Germinal center (tissue), 1 donor: ENCODE measurements around the gene GJA10.

Experiments
- DNase-seq: peaks from one replicate; pipeline ENCODE4 v3.0.0; 2012; ENCODE audit warnings: mixed read lengths, low spot score

GJA10 gene

GRCh38 chr6:89917216-89917615, 22.9 kb downstream of the GJA10 start:
- DNase-seq, result no peak

GRCh38 chr6:89917801-89918366, 23.6 kb downstream of the GJA10 start:
- DNase-seq, result no peak

GRCh38 chr6:89921197-89921596, 26.9 kb downstream of the GJA10 start:
- DNase-seq, result no peak

GRCh38 chr6:89921691-89922090, 27.4 kb downstream of the GJA10 start:
- no peak for DNase-seq

- DNase-seq, result no peak
Measured at GRCh38 chr6:89924231-89924630, 30.0 kb downstream of the GJA10 start.

- DNase-seq, result no peak
Measured at GRCh38 chr6:89925826-89926225, 31.6 kb downstream of the GJA10 start.

- no peak for DNase-seq
Measured at GRCh38 chr6:89927264-89927663, 33.0 kb downstream of the GJA10 start.

GRCh38 chr6:89927791-89928550, 33.7 kb downstream of the GJA10 start:
- no peak for DNase-seq

GRCh38 chr6:89928604-89929003, 34.3 kb downstream of the GJA10 start:
- DNase-seq, result no peak

DNA sequence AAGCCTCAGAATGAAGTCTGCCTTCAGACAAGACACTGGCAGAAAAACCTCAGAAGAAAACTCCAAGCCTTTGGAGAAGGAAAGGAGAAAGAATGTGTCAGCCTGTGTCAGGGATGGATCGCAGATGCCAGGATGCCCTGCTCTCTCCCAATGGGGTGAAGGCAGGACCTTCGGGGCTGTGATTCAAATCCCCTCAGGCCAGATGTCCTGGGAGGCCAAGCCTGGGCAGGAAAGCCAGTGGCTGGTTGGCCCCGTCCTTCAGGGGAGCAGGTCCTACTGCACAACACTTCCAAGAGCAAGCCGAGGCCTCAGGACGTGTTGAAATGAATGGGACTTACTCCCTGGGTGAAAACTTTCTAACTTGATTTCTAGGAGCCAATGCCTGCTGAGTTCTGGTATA, 36.5 kb downstream of the GJA10 start:
- no peak for DNase-seq

DNA sequence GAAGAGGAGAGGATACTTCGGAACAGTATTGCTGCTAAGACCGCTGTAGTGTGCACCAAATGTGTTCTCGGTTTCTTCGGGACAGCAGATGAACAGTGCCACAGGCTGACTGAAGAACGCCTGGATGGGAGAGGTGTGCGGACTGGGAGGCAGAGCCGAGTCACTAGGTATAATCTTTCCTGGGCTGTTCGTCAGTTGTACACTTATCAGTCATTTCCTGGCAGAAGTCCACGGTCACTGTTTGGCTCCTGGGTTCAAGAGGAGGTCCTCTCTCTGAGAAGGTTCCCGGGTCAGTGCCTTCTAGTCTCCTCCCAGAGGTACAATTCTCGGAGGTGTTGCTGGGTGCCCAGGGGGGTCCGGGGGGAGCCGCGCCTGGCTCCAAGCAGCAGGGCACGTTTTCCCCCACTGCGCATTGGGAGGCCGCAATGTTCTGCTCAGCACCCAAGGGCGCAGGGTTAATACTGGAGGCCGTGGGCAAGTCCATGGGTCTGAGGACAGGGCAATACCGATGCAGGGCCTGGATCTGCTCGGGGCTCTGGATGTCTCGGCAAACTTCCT, 38.1 kb downstream of the GJA10 start:
- DNase-seq, result no peak

DNA sequence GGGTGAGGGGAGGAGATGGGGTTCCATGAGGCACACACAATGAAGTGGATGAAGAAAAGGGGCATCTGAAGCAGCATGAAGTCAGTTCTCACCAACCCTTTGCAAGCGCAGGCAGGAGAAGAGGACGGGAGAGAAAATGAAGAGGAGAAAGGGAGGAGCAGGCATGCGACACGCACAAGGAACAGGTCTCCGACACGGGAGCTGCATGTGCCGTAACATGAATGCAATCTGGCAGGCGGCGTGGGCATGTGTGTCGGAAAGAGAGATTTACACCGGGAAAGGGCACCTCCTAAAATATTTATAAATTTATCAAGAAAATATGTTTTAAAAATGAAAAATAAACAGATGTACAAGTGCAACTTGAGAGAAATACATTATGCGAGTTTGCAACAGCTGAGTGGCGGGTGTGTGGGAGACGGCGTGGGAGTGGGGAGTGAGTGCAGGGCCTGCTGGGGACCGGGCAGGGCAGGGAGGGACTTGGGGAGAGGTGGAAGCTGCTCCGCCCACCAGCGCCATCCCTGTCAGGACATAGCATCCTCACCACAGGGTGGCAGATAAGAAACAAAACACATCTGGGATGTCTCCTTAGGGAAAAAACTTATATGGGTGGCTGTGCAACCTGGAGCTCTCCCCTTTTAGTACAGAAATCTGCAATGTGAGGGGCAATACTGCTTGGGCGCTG, 40.6 kb downstream of the GJA10 start:
- DNase-seq, result no peak

DNA sequence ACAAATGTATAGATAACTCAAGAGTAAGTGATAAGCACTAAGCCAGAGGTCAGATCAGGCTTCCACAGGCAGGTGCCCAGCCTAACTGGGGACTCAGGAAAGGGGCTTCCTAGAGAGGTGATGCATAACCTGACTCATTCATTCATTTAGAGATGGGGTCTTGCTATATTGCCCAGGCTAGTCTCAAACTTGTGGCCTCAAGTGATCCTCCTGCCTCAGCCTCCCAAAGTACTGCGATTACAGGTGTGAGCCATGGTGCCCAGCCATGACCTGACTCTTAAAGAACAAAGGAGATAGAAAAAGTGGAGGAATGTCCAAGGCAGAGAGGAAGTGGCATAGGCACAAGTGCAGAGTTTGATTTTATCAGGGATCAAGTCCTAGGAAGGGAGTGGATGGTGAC, 41.9 kb downstream of the GJA10 start:
- no peak for DNase-seq

GRCh38 chr6:89938014-89938413, 43.7 kb downstream of the GJA10 start:
- no peak for DNase-seq

GRCh38 chr6:89939144-89939543, 44.9 kb downstream of the GJA10 start:
- no peak for DNase-seq

- DNase-seq, result peak; percentile 52
Measured at GRCh38 chr6:89940225-89941027, 46.2 kb downstream of the GJA10 start.

DNA sequence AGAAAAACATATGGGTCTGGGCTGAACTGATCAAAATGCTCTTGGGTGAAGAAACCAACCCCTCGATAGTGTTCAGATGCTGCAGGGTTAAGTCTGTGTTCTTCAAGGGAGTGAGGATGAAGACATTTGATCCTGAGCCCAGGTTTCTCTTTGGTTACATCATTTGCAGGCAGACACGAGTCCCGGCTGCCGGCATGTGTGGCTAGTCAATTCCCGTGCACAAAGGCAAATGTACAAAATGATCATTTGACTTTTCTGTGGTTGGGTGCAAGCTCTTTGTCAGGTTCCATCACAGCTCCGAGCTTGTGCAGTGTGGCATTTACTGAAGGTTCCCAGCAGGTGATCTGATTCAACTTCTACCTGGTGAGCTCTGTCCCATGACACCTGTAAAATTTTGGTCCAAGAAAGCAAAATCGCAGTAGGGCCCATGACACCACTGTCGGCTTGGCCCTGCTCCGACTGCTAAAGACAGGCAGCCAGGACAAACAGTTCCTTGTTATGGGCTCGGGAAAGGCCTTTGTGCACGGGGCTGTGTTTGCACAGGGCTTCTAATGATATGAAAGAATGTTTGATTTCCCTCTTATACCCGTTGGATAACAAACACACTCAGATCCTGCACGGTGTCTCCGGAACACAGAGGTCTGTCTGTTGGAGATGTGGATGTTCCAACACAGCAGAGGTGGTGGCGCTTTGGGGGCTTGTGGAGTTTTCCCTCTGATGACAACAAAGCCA, 46.9 kb downstream of the GJA10 start:
- DNase-seq, result no peak

DNA sequence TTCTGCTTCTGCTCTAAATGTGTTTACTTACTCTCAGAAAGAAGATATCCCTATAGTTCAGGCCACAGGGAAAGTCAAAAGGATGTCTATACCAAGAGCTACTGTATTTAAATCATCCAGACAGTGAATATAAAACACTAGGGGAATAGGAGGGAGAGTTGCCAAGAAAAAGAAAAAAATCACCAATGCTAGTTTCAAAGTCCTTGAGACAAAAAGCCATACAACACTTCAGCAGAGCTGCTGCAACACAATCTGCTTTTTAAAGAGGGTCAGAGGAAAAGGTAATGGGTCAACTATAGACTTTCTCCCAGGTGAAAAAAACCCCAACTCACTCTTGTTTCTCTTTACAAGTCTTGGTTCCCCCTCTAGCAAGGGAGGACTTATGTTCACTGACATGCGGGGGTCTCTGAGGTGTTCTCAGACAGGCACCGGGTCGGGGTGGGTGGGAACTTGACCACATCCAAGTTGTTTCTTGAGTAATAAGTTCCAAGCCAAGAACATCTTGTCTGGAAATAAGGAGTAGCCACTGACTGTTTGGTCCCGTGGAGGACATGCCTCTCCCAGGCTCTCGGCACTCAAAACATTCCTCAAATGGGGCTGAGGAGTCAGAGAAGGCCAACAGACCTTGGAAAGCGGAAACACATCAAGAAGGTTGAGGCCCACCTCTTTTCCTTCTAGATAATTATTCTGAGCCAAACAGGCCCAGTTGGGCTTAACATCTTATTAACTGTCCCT, 47.7 kb downstream of the GJA10 start:
- DNase-seq, result no peak

DNA sequence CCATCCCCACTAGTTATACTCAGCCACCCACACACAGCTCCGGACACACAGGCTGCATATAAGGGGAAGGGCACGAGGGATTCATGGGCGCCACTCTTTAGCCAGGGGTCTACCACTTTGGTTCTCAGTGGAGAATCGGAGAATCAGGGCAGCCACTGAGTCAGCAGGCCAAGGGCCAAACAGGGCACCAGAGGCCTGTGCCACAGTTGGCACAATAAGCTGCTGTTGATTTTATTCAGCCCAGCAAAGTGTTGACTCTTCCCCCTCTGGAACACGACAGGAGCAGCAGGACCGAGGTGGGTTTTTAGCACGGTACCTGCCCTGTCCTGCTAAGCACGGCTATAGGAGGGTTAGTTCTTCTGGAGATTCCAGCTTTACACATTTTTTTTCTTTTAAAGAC, 48.3 kb downstream of the GJA10 start:
- no peak for DNase-seq

DNA sequence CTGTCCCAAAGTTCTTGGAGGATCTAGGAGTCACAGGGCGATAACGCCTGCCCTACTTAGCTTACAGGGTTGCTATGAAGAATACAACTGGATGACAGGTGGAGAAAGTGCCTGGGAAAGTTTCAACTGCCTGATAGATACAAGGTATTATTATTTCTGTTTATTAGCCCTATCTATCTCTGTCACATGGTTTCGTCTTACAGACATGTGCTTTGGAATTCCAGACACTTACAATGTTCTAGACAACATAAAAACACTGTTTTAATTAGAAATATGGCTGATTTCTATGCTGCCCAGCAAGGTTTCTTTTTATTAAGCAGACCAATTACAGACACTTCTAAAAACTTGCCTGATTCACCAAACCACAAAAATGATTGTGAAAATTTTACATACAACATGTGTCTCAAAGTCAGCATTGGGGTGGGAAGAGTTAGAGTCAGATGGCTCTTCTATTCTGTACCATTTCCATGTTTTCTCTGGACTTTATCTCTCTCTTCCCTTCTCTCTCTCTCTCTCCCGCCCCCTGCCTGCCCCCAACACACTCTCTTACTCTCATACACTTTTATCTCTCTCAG, 50.0 kb downstream of the GJA10 start:
- DNase-seq, result no peak
